ENCODE data around the gene MAP2.

The MAP2 gene

DNA sequence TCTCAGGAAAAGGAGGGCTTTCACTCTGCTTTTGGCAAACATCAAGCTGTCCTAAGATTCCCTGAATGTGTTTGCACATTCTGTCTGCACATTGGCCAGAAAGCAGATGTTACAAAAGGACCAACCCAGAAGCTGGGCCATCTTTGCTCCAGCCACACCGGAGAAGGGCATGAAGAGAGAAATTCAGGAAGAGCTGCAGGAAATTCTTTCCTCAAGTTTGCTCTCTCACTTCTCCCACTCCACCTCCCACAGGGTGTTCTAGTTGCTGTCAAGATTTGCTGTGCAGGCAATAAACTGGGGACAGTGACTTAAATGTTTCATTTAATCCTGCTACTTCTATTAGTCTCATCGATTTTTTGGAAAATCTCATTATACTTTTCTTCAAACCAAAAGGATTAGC, 210.1 kb downstream of the MAP2 start:
- H3K4me3 ChIP-seq (ENCODE audit: low read depth, low read length), result no peak overlapping the region
- TF ChIP-seq, protein P1, sequence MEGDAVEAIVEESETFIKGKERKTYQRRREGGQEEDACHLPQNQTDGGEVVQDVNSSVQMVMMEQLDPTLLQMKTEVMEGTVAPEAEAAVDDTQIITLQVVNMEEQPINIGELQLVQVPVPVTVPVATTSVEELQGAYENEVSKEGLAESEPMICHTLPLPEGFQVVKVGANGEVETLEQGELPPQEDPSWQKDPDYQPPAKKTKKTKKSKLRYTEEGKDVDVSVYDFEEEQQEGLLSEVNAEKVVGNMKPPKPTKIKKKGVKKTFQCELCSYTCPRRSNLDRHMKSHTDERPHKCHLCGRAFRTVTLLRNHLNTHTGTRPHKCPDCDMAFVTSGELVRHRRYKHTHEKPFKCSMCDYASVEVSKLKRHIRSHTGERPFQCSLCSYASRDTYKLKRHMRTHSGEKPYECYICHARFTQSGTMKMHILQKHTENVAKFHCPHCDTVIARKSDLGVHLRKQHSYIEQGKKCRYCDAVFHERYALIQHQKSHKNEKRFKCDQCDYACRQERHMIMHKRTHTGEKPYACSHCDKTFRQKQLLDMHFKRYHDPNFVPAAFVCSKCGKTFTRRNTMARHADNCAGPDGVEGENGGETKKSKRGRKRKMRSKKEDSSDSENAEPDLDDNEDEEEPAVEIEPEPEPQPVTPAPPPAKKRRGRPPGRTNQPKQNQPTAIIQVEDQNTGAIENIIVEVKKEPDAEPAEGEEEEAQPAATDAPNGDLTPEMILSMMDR (conservative IDR thresholded peaks at IDR 0.05; ENCODE audit: low read depth, low read length), result no peak

DNA sequence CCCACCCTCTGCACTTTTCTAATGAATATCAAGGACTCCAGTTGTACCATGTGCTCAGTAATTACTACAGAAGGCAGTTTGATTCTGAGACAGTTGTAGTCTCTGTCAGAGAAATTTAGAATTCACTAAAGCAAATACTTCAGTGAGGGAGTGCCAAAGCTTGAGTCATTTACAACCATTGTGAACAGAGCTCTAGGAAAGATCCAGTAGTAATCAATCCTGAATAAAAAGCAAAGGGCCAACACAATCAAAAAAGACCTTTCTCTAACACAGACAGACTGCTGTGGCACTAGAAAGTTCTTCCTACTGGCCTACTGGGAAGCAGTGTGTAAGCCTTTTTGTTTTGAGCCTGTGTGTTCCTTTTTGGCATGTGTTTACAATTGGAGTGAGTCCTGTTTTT, 212.2 kb downstream of the MAP2 start:
- H3K4me3 ChIP-seq (ENCODE audit: low read depth, low read length), result no peak overlapping the region
- TF ChIP-seq, protein P1 (conservative IDR thresholded peaks at IDR 0.05; ENCODE audit: low read depth, low read length), result no peak
- no peak for DNase-seq (ENCODE audit: low read depth)

More for the DNA sequence above, 210.1 kb downstream of the MAP2 start:
- DNase-seq (ENCODE audit: low read depth), result no peak

GRCh38 chr2:209637293-209637692, 213.4 kb downstream of the MAP2 start:
- H3K4me3 ChIP-seq (ENCODE audit: low read depth, low read length), result no peak overlapping the region
- DNase-seq (ENCODE audit: low read depth), result no peak
- TF ChIP-seq, protein P1 (conservative IDR thresholded peaks at IDR 0.05; ENCODE audit: low read depth, low read length), result no peak

- H3K4me3 ChIP-seq (ENCODE audit: low read depth, low read length), result no peak overlapping the region
- TF ChIP-seq, protein P1 (conservative IDR thresholded peaks at IDR 0.05; ENCODE audit: low read depth, low read length), result no peak
- DNase-seq (ENCODE audit: low read depth), result peak; percentile 27
These were observed 214.5 kb downstream of the MAP2 start for GRCh38 chr2:209638346-209638745.

- DNase-seq (ENCODE audit: low read depth), result no peak
- H3K4me3 ChIP-seq (ENCODE audit: low read depth, low read length), result no peak overlapping the region
- TF ChIP-seq, protein P1 (conservative IDR thresholded peaks at IDR 0.05; ENCODE audit: low read depth, low read length), result no peak
These were observed 216.5 kb downstream of the MAP2 start for GRCh38 chr2:209640358-209640757.

DNA sequence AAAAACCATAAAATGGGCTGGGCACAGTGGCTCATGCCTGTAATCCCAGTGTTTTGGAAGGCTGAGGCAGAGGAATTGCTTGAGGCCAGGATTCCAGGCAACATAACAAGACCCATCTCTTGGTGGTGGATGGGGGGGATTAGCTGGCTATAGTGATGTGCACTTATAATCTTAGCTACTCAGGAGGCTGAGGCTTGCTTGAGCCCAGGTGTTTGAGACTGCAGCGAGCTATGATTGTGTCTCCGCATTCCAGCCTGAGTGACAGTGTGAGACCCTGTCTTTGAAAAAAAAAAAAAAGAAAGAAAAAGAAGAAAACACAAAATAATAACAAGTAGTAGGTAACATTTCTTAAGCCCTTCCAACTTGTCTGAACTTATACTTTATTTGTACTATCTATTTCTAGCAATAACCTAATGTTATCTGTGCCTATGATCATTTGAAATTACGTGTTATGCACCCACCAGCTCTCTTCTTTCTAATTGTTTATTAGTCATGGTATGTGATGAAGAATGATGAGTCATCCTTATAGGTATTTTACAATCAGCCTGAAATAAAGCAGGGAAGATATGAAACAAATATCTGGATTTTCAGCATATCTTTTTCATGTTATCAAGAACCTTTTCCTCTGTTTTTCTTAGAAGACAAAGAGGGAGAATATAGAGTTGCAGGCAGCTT, 218.4 kb downstream of the MAP2 start:
- TF ChIP-seq, protein P1 (conservative IDR thresholded peaks at IDR 0.05; ENCODE audit: low read depth, low read length), result no peak
- peak; percentile 37 for DNase-seq (ENCODE audit: low read depth)
- no peak overlapping the region for H3K4me3 ChIP-seq (ENCODE audit: low read depth, low read length)

DNA sequence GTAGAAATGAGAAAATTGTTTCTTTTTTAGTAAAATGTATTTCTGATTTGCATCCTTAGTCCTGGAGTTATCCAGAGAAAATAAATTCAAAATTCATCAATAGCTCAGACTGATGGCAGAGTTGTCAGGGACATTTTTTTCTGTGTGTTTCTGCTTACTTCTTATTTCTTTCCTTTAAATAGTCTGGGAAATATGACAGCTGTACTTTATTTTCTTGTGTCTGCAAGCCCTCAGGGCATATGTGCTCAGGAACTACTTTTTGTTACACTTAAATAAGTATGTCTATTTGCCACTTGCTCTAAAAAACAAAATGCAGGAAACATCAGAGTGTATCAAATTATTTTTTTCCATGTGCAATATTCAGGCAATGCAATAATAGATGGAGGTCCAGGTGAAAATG, 221.0 kb downstream of the MAP2 start:
- no peak overlapping the region for H3K4me3 ChIP-seq (ENCODE audit: low read depth, low read length)
- TF ChIP-seq, protein P1 (conservative IDR thresholded peaks at IDR 0.05; ENCODE audit: low read depth, low read length), result no peak

More for the DNA sequence above, 221.0 kb downstream of the MAP2 start:
- DNase-seq (ENCODE audit: low read depth), result no peak
